Prostate gland (tissue), 2 donors: ENCODE results near the gene RTCA.

Experiments
- POLR2A ChIP-seq: fragments of 450-650 bp; IDR thresholded peaks from one replicate; pipeline ENCODE4 v1.6.1; 2016; ENCODE audit warnings: antibody characterized with exemption, mild to moderate bottlenecking
- POLR2AphosphoS5 ChIP-seq: sonication (generic); formaldehyde crosslinking; IDR thresholded peaks from one replicate; pipeline ENCODE4 v1.6.1; 2017; ENCODE audit warnings: antibody characterized with exemption
- TF ChIP-seq, protein P1 (sequence below), 4 experiments: fragments of 200-600 bp in 2 of 4; fragments of 450-650 bp in 2 of 4; sonication (generic) in 2 of 4; IDR thresholded peaks; 1 replicate in 3 of 4; 2 replicates in 1 of 4; pipeline ENCODE4 v1.5.1; 2016 to 2019; ENCODE audit warnings: antibody characterized with exemption in 4 of 4, mild to moderate bottlenecking in 2 of 4, moderate library complexity in 2 of 4

- TF ChIP-seq, protein P1, sequence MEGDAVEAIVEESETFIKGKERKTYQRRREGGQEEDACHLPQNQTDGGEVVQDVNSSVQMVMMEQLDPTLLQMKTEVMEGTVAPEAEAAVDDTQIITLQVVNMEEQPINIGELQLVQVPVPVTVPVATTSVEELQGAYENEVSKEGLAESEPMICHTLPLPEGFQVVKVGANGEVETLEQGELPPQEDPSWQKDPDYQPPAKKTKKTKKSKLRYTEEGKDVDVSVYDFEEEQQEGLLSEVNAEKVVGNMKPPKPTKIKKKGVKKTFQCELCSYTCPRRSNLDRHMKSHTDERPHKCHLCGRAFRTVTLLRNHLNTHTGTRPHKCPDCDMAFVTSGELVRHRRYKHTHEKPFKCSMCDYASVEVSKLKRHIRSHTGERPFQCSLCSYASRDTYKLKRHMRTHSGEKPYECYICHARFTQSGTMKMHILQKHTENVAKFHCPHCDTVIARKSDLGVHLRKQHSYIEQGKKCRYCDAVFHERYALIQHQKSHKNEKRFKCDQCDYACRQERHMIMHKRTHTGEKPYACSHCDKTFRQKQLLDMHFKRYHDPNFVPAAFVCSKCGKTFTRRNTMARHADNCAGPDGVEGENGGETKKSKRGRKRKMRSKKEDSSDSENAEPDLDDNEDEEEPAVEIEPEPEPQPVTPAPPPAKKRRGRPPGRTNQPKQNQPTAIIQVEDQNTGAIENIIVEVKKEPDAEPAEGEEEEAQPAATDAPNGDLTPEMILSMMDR (IDR thresholded peaks at IDR 0.05), result no peak
- no peak for TF ChIP-seq POLR2AphosphoS5
- TF ChIP-seq POLR2A, result no peak
Observed at GRCh38 chr1:100229681-100230443, 36.2 kb upstream of the RTCA start.
